ENCODE results near the gene TEAD1. TPM values are rescaled to one million over a fixed set of nuclear protein-coding genes. Genes with fewer than 3 reads are reported as not detected.

TEAD1 gene
- polyA plus RNA-seq, 1 donor, result 94.4 TPM

- no peak for DNase-seq
These were observed 33.3 kb downstream of the TEAD1 start for GRCh38 chr11:12707500-12707880.

GRCh38 chr11:12711496-12711895, 37.3 kb downstream of the TEAD1 start:
- DNase-seq, result no peak

GRCh38 chr11:12712132-12712531, 37.9 kb downstream of the TEAD1 start:
- no peak for DNase-seq

- no peak for DNase-seq
These were observed 40.9 kb downstream of the TEAD1 start for GRCh38 chr11:12715131-12715530.

GRCh38 chr11:12715941-12716340, 41.7 kb downstream of the TEAD1 start:
- no peak for DNase-seq

- no peak for DNase-seq
These were observed 42.6 kb downstream of the TEAD1 start for GRCh38 chr11:12716816-12717215.

GRCh38 chr11:12717851-12718291, 43.6 kb downstream of the TEAD1 start:
- DNase-seq, result no peak

GRCh38 chr11:12719221-12719620, 45.0 kb downstream of the TEAD1 start:
- no peak for DNase-seq

GRCh38 chr11:12721816-12722604, 47.8 kb downstream of the TEAD1 start:
- DNase-seq, result no peak

GRCh38 chr11:12723421-12724300, 49.4 kb downstream of the TEAD1 start:
- no peak for DNase-seq

GRCh38 chr11:12724301-12725054, 50.3 kb downstream of the TEAD1 start:
- no peak for DNase-seq

GRCh38 chr11:12725055-12725862, 51.0 kb downstream of the TEAD1 start:
- no peak for DNase-seq

- no peak for DNase-seq
These were observed 51.9 kb downstream of the TEAD1 start for GRCh38 chr11:12725863-12726682.

GRCh38 chr11:12727563-12728211, 53.5 kb downstream of the TEAD1 start:
- no peak for DNase-seq

- no peak for DNase-seq
These were observed 54.2 kb downstream of the TEAD1 start for GRCh38 chr11:12728417-12728816.

- no peak for DNase-seq
These were observed 55.7 kb downstream of the TEAD1 start for GRCh38 chr11:12729941-12730340.

- DNase-seq, result no peak
These were observed 57.7 kb downstream of the TEAD1 start for GRCh38 chr11:12731841-12732336.

GRCh38 chr11:12733091-12733490, 58.9 kb downstream of the TEAD1 start:
- no peak for DNase-seq

GRCh38 chr11:12734625-12735024, 60.4 kb downstream of the TEAD1 start:
- DNase-seq, result no peak

- DNase-seq, result no peak
These were observed 61.0 kb downstream of the TEAD1 start for GRCh38 chr11:12735262-12735661.

All from left kidney (tissue), 2 donors.